MM.1S (cell line): ENCODE data around the gene TFIP11.

ENCODE experiments used
- DNase-seq: peaks from one replicate; pipeline ENCODE4 v3.0.0-alpha.2; 2015
- H2AFZ ChIP-seq: fragments of 300-600 bp; sonication (generic); 2 replicates; pipeline ENCODE4 v1.6.0; 2016; ENCODE audit warnings: antibody characterized with exemption, low read length
- H3F3A ChIP-seq: fragments of 300-600 bp; sonication (generic); 2 replicates; pipeline ENCODE4 v1.6.1; 2016; ENCODE audit warnings: mild to moderate bottlenecking, antibody characterized with exemption, low read length, moderate library complexity, mixed read lengths; ENCODE audit not compliant: insufficient read depth
- H3K27ac ChIP-seq: fragments of 300-600 bp; sonication (generic); 2 replicates; pipeline ENCODE4 v1.5.1; 2016; ENCODE audit warnings: mild to moderate bottlenecking, low read length
- H3K27me3 ChIP-seq: fragments of 300-600 bp; sonication (generic); replicated peaks from 2 replicates; pipeline ENCODE4 v1.6.0; 2016; ENCODE audit warnings: low read length; ENCODE audit not compliant: insufficient read depth
- H3K36me3 ChIP-seq: fragments of 300-600 bp; sonication (generic); replicated peaks from 2 replicates; pipeline ENCODE4 v1.6.1; 2016; ENCODE audit warnings: mild to moderate bottlenecking, low read length, mixed read lengths; ENCODE audit not compliant: insufficient read depth
- H3K4me1 ChIP-seq: fragments of 300-600 bp; sonication (generic); 2 replicates; pipeline ENCODE4 v1.6.1; 2016; ENCODE audit warnings: low read length, mixed read lengths
- H3K4me2 ChIP-seq: fragments of 300-600 bp; sonication (generic); 2 replicates; pipeline ENCODE4 v1.6.0; 2016; ENCODE audit warnings: low read depth, low read length
- H3K4me3 ChIP-seq: fragments of 300-600 bp; sonication (generic); 2 replicates; pipeline ENCODE4 v1.5.1; 2016; ENCODE audit warnings: low read length, mixed read lengths
- H3K79me2 ChIP-seq: fragments of 300-600 bp; sonication (generic); 2 replicates; pipeline ENCODE4 v1.6.1; 2016; ENCODE audit warnings: mixed run types, low read length, mixed read lengths
- H3K9ac ChIP-seq: fragments of 300-600 bp; sonication (generic); 2 replicates; pipeline ENCODE4 v1.6.1; 2016; ENCODE audit warnings: low read length, mixed read lengths
- H3K9me2 ChIP-seq: fragments of 300-600 bp; sonication (generic); replicated peaks from 2 replicates; pipeline ENCODE4 v1.6.1; 2016; ENCODE audit warnings: mild to moderate bottlenecking, low read length, mixed read lengths; ENCODE audit not compliant: insufficient read depth
- H3K9me3 ChIP-seq: fragments of 300-600 bp; sonication (generic); replicated peaks from 2 replicates; pipeline ENCODE4 v1.6.1; 2016; ENCODE audit warnings: mild to moderate bottlenecking, low read length, mixed read lengths; ENCODE audit not compliant: insufficient read depth
- H4K20me1 ChIP-seq: fragments of 300-600 bp; sonication (generic); 2 replicates; pipeline ENCODE4 v1.6.1; 2016; ENCODE audit warnings: mild to moderate bottlenecking, low read length, moderate library complexity, mixed read lengths; ENCODE audit not compliant: insufficient read depth
- EZH2 ChIP-seq: fragments of 300-600 bp; sonication (generic); optimal IDR thresholded peaks from 2 replicates; pipeline ENCODE3; 2017; ENCODE audit warnings: low read depth, mild to moderate bottlenecking, antibody characterized with exemption, low read length, mixed read lengths
- EZH2phosphoT487 ChIP-seq: fragments of 300-600 bp; sonication (generic); IDR thresholded peaks from 2 replicates; pipeline ENCODE4 v1.6.1; 2018; ENCODE audit warnings: antibody characterized with exemption, low read length
- TF ChIP-seq, protein P1 (sequence below): fragments of 300-600 bp; sonication (generic); IDR thresholded peaks from 2 replicates; pipeline ENCODE4 v1.5.1; 2016; ENCODE audit warnings: antibody characterized with exemption, low read length, mixed read lengths

The TFIP11 gene

GRCh38 chr22:26476705-26477340 is 35.5 kb downstream of the TFIP11 start:
- H3K9ac ChIP-seq, result no peak overlapping the region
- no peaks in the 10 kb centered on the region for H3K27me3 ChIP-seq
- TF ChIP-seq, protein P1, sequence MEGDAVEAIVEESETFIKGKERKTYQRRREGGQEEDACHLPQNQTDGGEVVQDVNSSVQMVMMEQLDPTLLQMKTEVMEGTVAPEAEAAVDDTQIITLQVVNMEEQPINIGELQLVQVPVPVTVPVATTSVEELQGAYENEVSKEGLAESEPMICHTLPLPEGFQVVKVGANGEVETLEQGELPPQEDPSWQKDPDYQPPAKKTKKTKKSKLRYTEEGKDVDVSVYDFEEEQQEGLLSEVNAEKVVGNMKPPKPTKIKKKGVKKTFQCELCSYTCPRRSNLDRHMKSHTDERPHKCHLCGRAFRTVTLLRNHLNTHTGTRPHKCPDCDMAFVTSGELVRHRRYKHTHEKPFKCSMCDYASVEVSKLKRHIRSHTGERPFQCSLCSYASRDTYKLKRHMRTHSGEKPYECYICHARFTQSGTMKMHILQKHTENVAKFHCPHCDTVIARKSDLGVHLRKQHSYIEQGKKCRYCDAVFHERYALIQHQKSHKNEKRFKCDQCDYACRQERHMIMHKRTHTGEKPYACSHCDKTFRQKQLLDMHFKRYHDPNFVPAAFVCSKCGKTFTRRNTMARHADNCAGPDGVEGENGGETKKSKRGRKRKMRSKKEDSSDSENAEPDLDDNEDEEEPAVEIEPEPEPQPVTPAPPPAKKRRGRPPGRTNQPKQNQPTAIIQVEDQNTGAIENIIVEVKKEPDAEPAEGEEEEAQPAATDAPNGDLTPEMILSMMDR, result no peak
- TF ChIP-seq EZH2, result no peak
- no peak for TF ChIP-seq EZH2phosphoT487
- H3K4me3 ChIP-seq, result no peak overlapping the region
- no peak overlapping the region for H3K27ac ChIP-seq
- H3K79me2 ChIP-seq, result peaks cover 32% of the 10 kb centered on the region
- H3K9me2 ChIP-seq, result no peaks in the 10 kb centered on the region
- H3K9me3 ChIP-seq, result no peaks in the 10 kb centered on the region
- no peak overlapping the region for H3K4me2 ChIP-seq
- no peaks in the 10 kb centered on the region for H4K20me1 ChIP-seq
- DNase-seq, result no peak
- peaks cover 27% of the 10 kb centered on the region for H3K4me1 ChIP-seq
- peaks cover 2% of the 10 kb centered on the region for H3F3A ChIP-seq
- H2AFZ ChIP-seq, result no peak overlapping the region
- no peaks in the 10 kb centered on the region for H3K36me3 ChIP-seq

DNA sequence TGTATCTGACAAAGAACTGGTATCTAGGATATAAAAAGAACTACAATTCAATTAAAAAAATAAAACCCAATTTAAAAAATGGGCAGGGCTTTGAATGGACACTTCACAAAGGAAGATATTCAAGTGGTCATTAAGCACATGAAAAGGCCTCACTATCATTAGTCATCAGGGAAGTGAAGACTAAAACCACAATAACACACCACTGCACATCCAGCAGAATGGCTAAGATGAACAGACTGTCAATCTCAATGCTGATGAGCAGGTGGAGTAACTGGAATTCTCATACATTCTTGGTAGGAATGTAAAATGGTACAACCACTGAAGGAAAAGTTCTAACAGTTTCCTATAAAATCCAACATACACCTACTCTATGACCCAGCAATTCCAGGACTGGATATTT is 37.6 kb downstream of the TFIP11 start:
- Histone ChIP-seq H3K36me3 (no peaks in the 10 kb centered on the region; the same call in none of the 2 replicates), H3K27me3 (no peaks in the 10 kb centered on the region), H3K4me2 (no peak overlapping the region), H3K79me2 (peaks cover 18% of the 10 kb centered on the region), H3K9ac (no peak overlapping the region), H3K27ac (no peak overlapping the region), H3K9me3 (no peaks in the 10 kb centered on the region), H3F3A (no peaks in the 10 kb centered on the region), H3K4me3 (no peak overlapping the region), H2AFZ (no peak overlapping the region), H3K9me2 (no peaks in the 10 kb centered on the region), H3K4me1 (peaks cover 9% of the 10 kb centered on the region; the same call in 1 of the 2 replicates), H4K20me1 (no peaks in the 10 kb centered on the region)
- DNase-seq, result no peak
- TF ChIP-seq, protein P1, result no peak

GRCh38 chr22:26471522-26471921 is 40.8 kb downstream of the TFIP11 start:
- no peak overlapping the region for H3K27ac ChIP-seq
- H3K27me3 ChIP-seq, result no peaks in the 10 kb centered on the region
- no peak overlapping the region for H3K4me2 ChIP-seq
- no peaks in the 10 kb centered on the region for H3K9me3 ChIP-seq
- no peak overlapping the region for H2AFZ ChIP-seq
- H3K36me3 ChIP-seq, result no peaks in the 10 kb centered on the region; the same call in none of the 2 replicates
- H3K4me3 ChIP-seq, result no peak overlapping the region
- DNase-seq, result no peak
- H3K9ac ChIP-seq, result no peak overlapping the region
- no peaks in the 10 kb centered on the region for H3K79me2 ChIP-seq
- no peaks in the 10 kb centered on the region for H3K4me1 ChIP-seq
- no peaks in the 10 kb centered on the region for H4K20me1 ChIP-seq
- H3K9me2 ChIP-seq, result no peaks in the 10 kb centered on the region
- no peaks in the 10 kb centered on the region for H3F3A ChIP-seq
- TF ChIP-seq EZH2 (no peak), EZH2phosphoT487 (no peak)
- TF ChIP-seq, protein P1, result no peak
